Breast epithelium (tissue), 4 donors: ENCODE measurements around the gene CDHR2. TPM values are rescaled to one million over a fixed set of nuclear protein-coding genes. Genes with fewer than 3 reads are reported as not detected.

Experiments used
- DNase-seq, 2 donors: peaks; one replicate each; pipeline ENCODE4 v3.0.0-alpha.2; 2019; ENCODE audit warnings: low spot score in 2 of 2
- H3K27ac ChIP-seq, 2 donors: fragments of 200-600 bp; sonication (generic) in 1 of 2; one replicate each; pipeline ENCODE4 v1.5.1; 2016 to 2019; ENCODE audit warnings: mild to moderate bottlenecking in 1 of 2
- H3K27me3 ChIP-seq, 2 donors: fragments of 200-600 bp; sonication (generic) in 1 of 2; one replicate each; pipeline versions ENCODE4 v1.5.1 to v1.6.0; 2017 to 2019; ENCODE audit warnings: control low read depth in 1 of 2, mild to moderate bottlenecking in 1 of 2
- H3K36me3 ChIP-seq: fragments of 200-600 bp; one replicate; pipeline ENCODE4 v1.5.1; 2019
- H3K4me1 ChIP-seq, 2 donors: fragments of 200-600 bp; sonication (generic); one replicate each; pipeline ENCODE4 v1.5.1; 2016 to 2019; ENCODE audit warnings: control low read depth in 1 of 2
- H3K4me3 ChIP-seq, 3 donors: fragments of 200-600 bp; sonication (generic); 1 replicate in 2 of 3; 2 replicates in 1 of 3; pipeline ENCODE4 v1.5.1; 2016 to 2019; ENCODE audit warnings: mild to moderate bottlenecking in 3 of 3, moderate library complexity in 2 of 3
- H3K9me3 ChIP-seq, 2 donors: fragments of 200-600 bp; sonication (generic) in 1 of 2; one replicate each; pipeline ENCODE4 v1.5.1; 2016 to 2019; ENCODE audit warnings: control low read depth in 1 of 2
- POLR2A ChIP-seq: fragments of 450-650 bp; IDR thresholded peaks from one replicate; pipeline ENCODE4 v1.6.1; 2016; ENCODE audit warnings: antibody characterized with exemption, mild to moderate bottlenecking, moderate library complexity
- POLR2AphosphoS5 ChIP-seq, 3 donors: sonication (generic); formaldehyde crosslinking; IDR thresholded peaks; one replicate each; pipeline ENCODE4 v1.6.1; 2017; ENCODE audit warnings: antibody characterized with exemption in 3 of 3
- intact Hi-C: fragments of 100-400 bp; cut with DNase I; formaldehyde crosslinking; loops from one replicate; pipeline ENCODE4 v1.15.1; 2023; ENCODE audit warnings: low total_unique reads
- total RNA-seq, 3 donors: library from RNA; depleted of rRNA; stranded (reverse); fragments of >200 nt; gene quantifications; one replicate each; pipeline ENCODE4 v1.1.0, GENCODE V29; 2016
- TF ChIP-seq, protein P1 (sequence below), 3 donors: fragments of 450-650 bp; IDR thresholded peaks; one replicate each; pipeline ENCODE4 v1.5.1; 2016 to 2017; ENCODE audit warnings: antibody characterized with exemption in 3 of 3, mild to moderate bottlenecking in 3 of 3, moderate library complexity in 3 of 3

The CDHR2 gene
- total RNA-seq, 3 donors from 2014 or later, result 2.3 TPM; not detected in 2

DNA sequence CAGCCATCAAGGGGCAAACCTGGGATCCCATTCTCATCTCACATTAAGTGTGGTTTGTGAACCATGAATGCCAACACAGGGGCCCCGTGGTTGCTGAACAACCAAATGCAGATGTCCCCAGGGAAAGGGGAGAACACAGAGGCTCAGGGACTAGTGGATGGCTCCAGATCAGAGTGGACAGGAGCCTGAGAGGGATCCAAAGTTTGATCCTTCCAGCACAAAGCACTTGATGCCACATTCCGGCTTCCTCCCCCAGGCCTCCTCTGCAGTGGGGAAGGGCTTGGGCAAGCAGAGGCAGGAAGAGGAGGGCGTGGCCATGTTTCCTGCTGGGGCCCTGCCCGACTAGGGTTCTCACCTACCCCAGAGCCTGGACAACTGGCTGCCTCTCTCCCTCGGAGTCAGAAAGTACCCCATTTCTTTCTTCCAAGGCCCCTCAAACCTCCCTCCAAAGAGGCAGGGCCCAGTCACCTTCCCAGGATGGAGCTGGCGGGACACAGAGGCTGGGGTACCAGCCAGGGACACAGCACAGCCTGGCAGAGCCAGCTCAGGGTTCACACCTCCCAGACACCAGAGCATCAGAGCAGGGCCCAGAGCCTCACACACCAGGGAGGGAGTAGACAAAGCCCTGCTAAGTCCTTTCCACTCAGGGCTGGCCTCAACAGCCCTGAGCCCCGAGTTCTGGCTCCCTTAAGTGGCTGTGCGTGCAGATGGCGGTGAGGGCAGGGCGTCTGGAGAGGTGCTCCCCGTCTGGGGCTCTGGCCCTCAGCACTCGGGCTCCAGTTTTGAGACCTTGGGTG lies 7.6 kb upstream of the CDHR2 start:
- peaks cover 3 to 6% of the 10 kb centered on the region in 2 donors for H3K4me1 ChIP-seq
- H3K27ac ChIP-seq, result peak overlapping the region; percentile 68 to 78
- intact Hi-C loops, result no loop called here

DNA sequence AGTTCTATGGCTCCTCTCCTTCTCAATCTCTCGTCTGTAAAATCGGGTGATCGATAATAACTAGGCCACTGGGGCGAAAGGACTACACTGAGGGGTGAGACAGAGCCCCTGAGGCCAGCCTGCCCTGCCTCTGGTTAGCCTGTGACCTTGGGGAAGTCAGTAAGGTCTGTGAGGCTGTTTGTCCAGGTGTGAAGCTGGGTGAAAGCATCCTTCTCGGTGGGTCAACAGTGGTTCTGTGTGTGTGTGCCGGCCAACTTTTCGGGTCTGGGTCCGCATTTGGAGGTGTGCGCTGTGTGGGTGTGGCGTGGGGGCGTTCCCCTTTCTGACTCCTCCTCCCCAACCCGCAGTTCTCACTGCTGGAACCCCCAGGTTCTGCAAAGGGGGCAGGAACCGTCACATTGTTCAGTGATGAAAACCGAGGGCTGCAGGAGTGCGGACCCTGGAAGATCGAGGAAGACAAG lies 7.0 kb upstream of the CDHR2 start:
- TF ChIP-seq, protein P1, sequence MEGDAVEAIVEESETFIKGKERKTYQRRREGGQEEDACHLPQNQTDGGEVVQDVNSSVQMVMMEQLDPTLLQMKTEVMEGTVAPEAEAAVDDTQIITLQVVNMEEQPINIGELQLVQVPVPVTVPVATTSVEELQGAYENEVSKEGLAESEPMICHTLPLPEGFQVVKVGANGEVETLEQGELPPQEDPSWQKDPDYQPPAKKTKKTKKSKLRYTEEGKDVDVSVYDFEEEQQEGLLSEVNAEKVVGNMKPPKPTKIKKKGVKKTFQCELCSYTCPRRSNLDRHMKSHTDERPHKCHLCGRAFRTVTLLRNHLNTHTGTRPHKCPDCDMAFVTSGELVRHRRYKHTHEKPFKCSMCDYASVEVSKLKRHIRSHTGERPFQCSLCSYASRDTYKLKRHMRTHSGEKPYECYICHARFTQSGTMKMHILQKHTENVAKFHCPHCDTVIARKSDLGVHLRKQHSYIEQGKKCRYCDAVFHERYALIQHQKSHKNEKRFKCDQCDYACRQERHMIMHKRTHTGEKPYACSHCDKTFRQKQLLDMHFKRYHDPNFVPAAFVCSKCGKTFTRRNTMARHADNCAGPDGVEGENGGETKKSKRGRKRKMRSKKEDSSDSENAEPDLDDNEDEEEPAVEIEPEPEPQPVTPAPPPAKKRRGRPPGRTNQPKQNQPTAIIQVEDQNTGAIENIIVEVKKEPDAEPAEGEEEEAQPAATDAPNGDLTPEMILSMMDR (IDR thresholded peaks at IDR 0.05), result no peak
- no peak for TF ChIP-seq POLR2A
- TF ChIP-seq POLR2AphosphoS5 (IDR thresholded peaks at IDR 0.05), result no peak
- H3K9me3 ChIP-seq, result no peaks in the 10 kb centered on the region
- no peak for DNase-seq
- peaks cover 3 to 6% of the 10 kb centered on the region in 2 donors for H3K4me1 ChIP-seq
- H3K4me3 ChIP-seq, result peak overlapping the region; percentile 61 to 83 (median 69)
- intact Hi-C loops, result no loop called here
- no peaks in the 10 kb centered on the region for H3K27me3 ChIP-seq
- H3K36me3 ChIP-seq, result no peaks in the 10 kb centered on the region
- H3K27ac ChIP-seq, result peak overlapping the region; percentile 68 to 78

More for the DNA sequence above, 7.6 kb upstream of the CDHR2 start:
- peak in 1 of 2 donors; percentile 71 for DNase-seq
- no peaks in the 10 kb centered on the region for H3K36me3 ChIP-seq
- peak overlapping the region in 1 of 3 donors; percentile 83 for H3K4me3 ChIP-seq
- TF ChIP-seq POLR2A (no peak), POLR2AphosphoS5 (IDR thresholded peaks at IDR 0.05) (no peak)
- TF ChIP-seq, protein P1 (IDR thresholded peaks at IDR 0.05), result no peak
- H3K27me3 ChIP-seq, result no peaks in the 10 kb centered on the region
- no peaks in the 10 kb centered on the region for H3K9me3 ChIP-seq

DNA sequence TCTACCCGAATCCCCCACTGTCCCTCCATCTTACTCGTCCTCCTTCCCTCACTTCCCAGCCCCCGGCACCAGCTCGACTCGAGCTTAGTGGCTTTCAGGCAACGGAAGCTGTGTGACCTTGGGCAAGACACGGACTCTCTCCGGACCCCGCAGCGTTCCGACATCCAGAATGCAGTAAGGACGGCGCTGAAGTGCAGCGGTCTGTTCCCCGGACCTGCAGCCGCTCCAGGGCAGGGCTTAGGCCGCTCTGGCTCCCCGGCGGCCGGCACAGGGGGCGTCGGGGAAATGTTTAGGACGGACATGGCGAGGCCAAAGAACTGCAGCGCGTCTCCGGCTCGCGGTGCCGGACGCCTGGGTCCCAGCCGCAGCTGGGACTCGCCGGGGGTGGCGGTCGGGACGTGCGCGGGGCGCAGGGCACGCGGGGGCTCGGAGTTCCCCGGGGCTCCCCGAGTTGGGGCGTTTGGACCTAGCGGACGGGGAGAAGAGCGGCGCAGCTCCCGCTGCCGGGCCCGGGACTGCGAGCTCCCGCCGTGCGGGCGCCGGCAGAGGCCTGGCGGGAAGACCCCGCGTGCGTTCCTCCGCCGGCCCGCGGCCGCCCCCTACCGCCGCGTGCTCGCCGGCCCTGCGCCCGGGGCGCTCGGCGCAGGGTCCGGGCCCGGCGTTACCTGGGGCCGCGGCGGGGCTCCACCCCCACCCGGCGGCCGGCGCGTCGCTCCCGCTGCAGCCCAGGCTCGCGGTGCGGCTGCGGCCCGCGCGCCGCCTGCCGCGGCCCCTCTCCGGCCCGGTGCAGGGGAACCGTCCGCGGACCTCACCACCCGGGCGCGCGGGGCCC lies 6.3 kb upstream of the CDHR2 start:
- Histone ChIP-seq H3K27me3 (no peaks in the 10 kb centered on the region), H3K4me1 (peaks cover 3 to 6% of the 10 kb centered on the region in 2 donors), H3K36me3 (no peaks in the 10 kb centered on the region), H3K9me3 (no peaks in the 10 kb centered on the region), H3K4me3 (peak overlapping the region; percentile 61 to 83 (median 69)), H3K27ac (peak overlapping the region; percentile 78 to 80)
- TF ChIP-seq POLR2AphosphoS5 (IDR thresholded peaks at IDR 0.05) (no peak), POLR2A (no peak)
- TF ChIP-seq, protein P1 (IDR thresholded peaks at IDR 0.05), result no peak
- intact Hi-C loops, result no loop called here
- no peak for DNase-seq

DNA sequence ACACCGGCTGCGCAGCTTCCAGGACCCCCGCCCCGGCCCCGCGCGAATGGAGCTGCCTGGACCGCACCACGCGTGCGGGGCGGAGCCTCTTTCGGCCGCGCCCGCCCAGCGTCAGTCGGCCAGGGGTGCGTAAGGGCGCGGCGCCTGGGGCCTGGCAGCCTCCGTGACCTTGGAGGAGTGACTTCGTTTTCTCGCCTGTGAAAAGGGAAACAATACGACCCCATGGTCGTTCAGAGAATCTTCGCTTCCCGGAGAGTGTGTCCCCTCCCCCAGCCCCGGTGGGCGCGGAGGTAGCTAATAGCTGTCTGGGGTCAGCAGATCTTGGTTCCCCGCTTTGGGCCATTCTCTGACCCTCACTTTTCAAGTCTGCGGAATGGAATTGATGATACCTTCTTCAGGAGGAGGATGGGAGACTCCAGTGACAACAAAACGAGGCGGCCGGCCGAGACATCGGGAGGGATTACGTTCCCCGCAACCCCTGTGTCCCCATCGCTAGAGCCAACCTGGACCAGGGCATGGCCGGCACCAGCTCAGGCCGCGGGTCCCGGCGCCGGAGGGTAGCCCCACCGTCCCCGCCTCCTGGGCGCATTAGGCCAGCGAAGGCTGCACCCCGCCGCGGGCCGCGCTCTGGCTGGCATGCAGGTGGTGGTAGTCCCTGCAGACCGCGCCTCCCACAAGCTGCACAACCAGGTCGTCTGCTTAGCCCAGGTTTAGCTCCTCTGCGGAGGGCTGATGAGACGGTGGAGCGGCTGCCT lies 5.5 kb upstream of the CDHR2 start:
- Histone ChIP-seq H3K36me3 (no peaks in the 10 kb centered on the region), H3K4me3 (peak overlapping the region; percentile 61 to 83 (median 69)), H3K27ac (peak overlapping the region; percentile 78 to 80), H3K4me1 (peaks cover 3 to 6% of the 10 kb centered on the region in 2 donors), H3K27me3 (no peaks in the 10 kb centered on the region), H3K9me3 (no peaks in the 10 kb centered on the region)
- TF ChIP-seq, protein P1 (IDR thresholded peaks at IDR 0.05), result no peak
- no peak for TF ChIP-seq POLR2AphosphoS5 (IDR thresholded peaks at IDR 0.05)
- no peak for TF ChIP-seq POLR2A
- intact Hi-C loops, result no loop called here
- DNase-seq, result peak; percentile 56 to 69
